Mesenchymal stem cell (in vitro differentiated cells and primary cell): ENCODE measurements around the gene CADPS.

ENCODE experiments used
- DNase-seq: peaks from one replicate; pipeline ENCODE4 v3.0.0-alpha.2; 2013
- H2AFZ ChIP-seq: one replicate; pipeline ENCODE4 v1.6.1; 2013; ENCODE audit warnings: low read depth, mild to moderate bottlenecking, control low read depth, inconsistent platforms, low read length, moderate library complexity
- H2AK5ac ChIP-seq: 2 replicates; pipeline ENCODE4 v1.6.1; 2013; ENCODE audit warnings: low read length, moderate library complexity, mild to moderate bottlenecking, inconsistent platforms; ENCODE audit not compliant: severe bottlenecking
- H2BK120ac ChIP-seq: one replicate; pipeline ENCODE4 v1.6.1; 2013; ENCODE audit warnings: low read depth, mild to moderate bottlenecking, inconsistent platforms, low read length, moderate library complexity
- H2BK12ac ChIP-seq, 2 experiments: one replicate each; pipeline ENCODE4 v1.6.1; 2013; ENCODE audit warnings: inconsistent platforms in 2 of 2, low read length in 2 of 2, mild to moderate bottlenecking in 2 of 2, moderate library complexity in 2 of 2, control low read depth in 1 of 2
- H2BK15ac ChIP-seq: one replicate; pipeline ENCODE4 v1.6.1; 2013; ENCODE audit warnings: mild to moderate bottlenecking, low read depth, inconsistent platforms; ENCODE audit not compliant: poor library complexity, severe bottlenecking
- H2BK5ac ChIP-seq: 2 replicates; pipeline ENCODE4 v1.6.1; 2013; ENCODE audit warnings: low read depth, mild to moderate bottlenecking, low read length, control low read depth, inconsistent platforms; ENCODE audit not compliant: poor library complexity, severe bottlenecking
- H3K14ac ChIP-seq, 2 experiments: one replicate each; pipeline ENCODE4 v1.6.1; 2013; ENCODE audit warnings: inconsistent platforms in 2 of 2, low read length in 2 of 2, control low read depth in 1 of 2, mild to moderate bottlenecking in 1 of 2, moderate library complexity in 1 of 2
- H3K18ac ChIP-seq, 2 experiments: one replicate each; pipeline ENCODE4 v1.6.1; 2013; ENCODE audit warnings: inconsistent platforms in 2 of 2, low read length in 2 of 2, control low read depth in 1 of 2, low read depth in 1 of 2, mild to moderate bottlenecking in 1 of 2
- H3K23ac ChIP-seq, 2 experiments: one replicate each; pipeline ENCODE4 v1.6.1; 2013; ENCODE audit warnings: inconsistent platforms in 2 of 2, low read length in 2 of 2, mild to moderate bottlenecking in 2 of 2, moderate library complexity in 2 of 2, control low read depth in 1 of 2
- H3K27ac ChIP-seq: 2 replicates; pipeline ENCODE4 v1.5.1; 2013; ENCODE audit warnings: mild to moderate bottlenecking, moderate library complexity, low read length, control low read depth, inconsistent platforms; ENCODE audit not compliant: poor library complexity, severe bottlenecking
- H3K27me3 ChIP-seq, 2 experiments: 2 replicates each; pipeline versions ENCODE4 v1.6.1 to v1.7.0; 2013; ENCODE audit warnings: low read length in 2 of 2, mild to moderate bottlenecking in 2 of 2, moderate library complexity in 2 of 2, control low read depth in 1 of 2, inconsistent platforms in 1 of 2; ENCODE audit not compliant: control insufficient read depth in 1 of 2, insufficient read depth in 1 of 2
- H3K36me3 ChIP-seq, 2 experiments: 2 replicates each; pipeline versions ENCODE4 v1.6.1 to v1.7.0; 2013; ENCODE audit warnings: low read length in 2 of 2, control low read depth in 1 of 2, inconsistent platforms in 1 of 2, low read depth in 1 of 2, mild to moderate bottlenecking in 1 of 2; ENCODE audit not compliant: insufficient read depth in 2 of 2, control insufficient read depth in 1 of 2
- H3K4ac ChIP-seq, 2 experiments: one replicate each; pipeline ENCODE4 v1.6.1; 2013; ENCODE audit warnings: inconsistent platforms in 2 of 2, low read length in 2 of 2, mild to moderate bottlenecking in 2 of 2, moderate library complexity in 2 of 2, control low read depth in 1 of 2, low read depth in 1 of 2
- H3K4me1 ChIP-seq: 2 replicates; pipeline ENCODE4 v1.6.1; 2013; ENCODE audit warnings: low read depth, low read length, control low read depth; ENCODE audit not compliant: control insufficient read depth, insufficient read depth
- H3K4me2 ChIP-seq: 2 replicates; pipeline ENCODE4 v1.6.1; 2013; ENCODE audit warnings: low read length, mild to moderate bottlenecking, inconsistent platforms; ENCODE audit not compliant: poor library complexity, severe bottlenecking
- H3K4me3 ChIP-seq, 2 experiments: 2 replicates each; pipeline versions ENCODE4 v1.5.1 to v1.7.0; 2013; ENCODE audit warnings: low read length in 2 of 2, mild to moderate bottlenecking in 2 of 2, control low read depth in 1 of 2, low read depth in 1 of 2; ENCODE audit not compliant: insufficient read depth in 1 of 2
- H3K79me1 ChIP-seq: replicated peaks from 2 replicates; pipeline ENCODE4 v1.6.1; 2013; ENCODE audit warnings: mild to moderate bottlenecking, control low read depth, low read length, inconsistent platforms; ENCODE audit not compliant: poor library complexity, severe bottlenecking
- H3K9ac ChIP-seq: 2 replicates; pipeline ENCODE4 v1.7.0; 2013; ENCODE audit warnings: mild to moderate bottlenecking, low read length, moderate library complexity
- H3K9me3 ChIP-seq: 2 replicates; pipeline ENCODE4 v1.7.0; 2013; ENCODE audit warnings: mild to moderate bottlenecking, low read length; ENCODE audit not compliant: control insufficient read depth
- H4K8ac ChIP-seq: one replicate; pipeline ENCODE4 v1.6.1; 2013; ENCODE audit warnings: inconsistent platforms, mild to moderate bottlenecking, low read length, moderate library complexity
- H4K91ac ChIP-seq: one replicate; pipeline ENCODE4 v1.6.1; 2013; ENCODE audit warnings: mild to moderate bottlenecking, low read length, inconsistent platforms
- WGBS: methylation state at CpG from one replicate; pipeline ENCODE4 v1.1.7; 2013; ENCODE audit warnings: mixed read lengths; 5-methylcytosine and 5-hydroxymethylcytosine counted together

CADPS gene

GRCh38 chr3:62546266-62546665 lies 328.9 kb downstream of the CADPS start:
- Histone ChIP-seq H3K27me3 (peaks cover 15 to 31% of the 10 kb centered on the region in 2 experiments), H3K4ac (no peak overlapping the region), H3K23ac (no peak overlapping the region), H3K79me1 (no peaks in the 10 kb centered on the region), H2AK5ac (no peak overlapping the region), H3K27ac (no peak overlapping the region), H3K4me2 (no peak overlapping the region), H3K4me3 (no peak overlapping the region), H4K91ac (no peak overlapping the region), H3K14ac (no peak overlapping the region), H3K18ac (no peak overlapping the region), H4K8ac (no peak overlapping the region), H3K36me3 (no peaks in the 10 kb centered on the region), H2AFZ (no peak overlapping the region), H3K9ac (no peak overlapping the region), H3K4me1 (no peaks in the 10 kb centered on the region), H2BK15ac (no peak overlapping the region), H2BK12ac (no peak overlapping the region), H2BK5ac (no peak overlapping the region), H3K9me3 (no peaks in the 10 kb centered on the region), H2BK120ac (no peak overlapping the region)
- WGBS, result 81% methylated on average over 6 of the region's 7 CpGs
- no peak for DNase-seq

GRCh38 chr3:62542185-62542584 lies 333.0 kb downstream of the CADPS start:
- Histone ChIP-seq H3K4me2 (no peak overlapping the region), H2BK120ac (no peak overlapping the region), H4K91ac (no peak overlapping the region), H3K9me3 (no peaks in the 10 kb centered on the region), H3K4me3 (no peak overlapping the region), H3K27me3 (peaks cover 17 to 20% of the 10 kb centered on the region in 2 experiments), H3K36me3 (no peaks in the 10 kb centered on the region), H3K79me1 (no peaks in the 10 kb centered on the region), H3K4me1 (no peaks in the 10 kb centered on the region), H3K4ac (no peak overlapping the region), H3K14ac (no peak overlapping the region), H4K8ac (no peak overlapping the region), H2BK15ac (no peak overlapping the region), H2AK5ac (no peak overlapping the region), H3K18ac (no peak overlapping the region), H2BK12ac (no peak overlapping the region), H3K9ac (no peak overlapping the region), H2AFZ (no peak overlapping the region), H3K27ac (no peak overlapping the region), H2BK5ac (no peak overlapping the region), H3K23ac (no peak overlapping the region)
- DNase-seq, result no peak
- WGBS, result 77% methylated on average over 2 of the region's 2 CpGs

GRCh38 chr3:62539762-62540161 lies 335.5 kb downstream of the CADPS start:
- Histone ChIP-seq H3K9ac (no peak overlapping the region), H3K4me2 (no peak overlapping the region)
- 75% methylated on average over 1 of the region's 1 CpG for WGBS

GRCh38 chr3:62538691-62539356 lies 336.4 kb downstream of the CADPS start:
- H3K4me2 ChIP-seq, result no peak overlapping the region
- H2AFZ ChIP-seq, result no peak overlapping the region
- H3K14ac ChIP-seq, result no peak overlapping the region
- H4K91ac ChIP-seq, result no peak overlapping the region
- 9% methylated on average over 3 of the region's 4 CpGs for WGBS
- no peak overlapping the region for H3K18ac ChIP-seq
- H2AK5ac ChIP-seq, result no peak overlapping the region
- no peak overlapping the region for H3K4me3 ChIP-seq
- no peak overlapping the region for H2BK120ac ChIP-seq
- no peak overlapping the region for H2BK15ac ChIP-seq
- H2BK5ac ChIP-seq, result no peak overlapping the region
- no peaks in the 10 kb centered on the region for H3K9me3 ChIP-seq
- DNase-seq, result no peak
- no peak overlapping the region for H3K4ac ChIP-seq
- H3K27me3 ChIP-seq, result peaks cover 13 to 20% of the 10 kb centered on the region in 2 experiments
- no peak overlapping the region for H3K9ac ChIP-seq
- no peak overlapping the region for H2BK12ac ChIP-seq
- H4K8ac ChIP-seq, result no peak overlapping the region
- H3K23ac ChIP-seq, result no peak overlapping the region
- H3K4me1 ChIP-seq, result no peaks in the 10 kb centered on the region
- no peaks in the 10 kb centered on the region for H3K79me1 ChIP-seq
- no peaks in the 10 kb centered on the region for H3K36me3 ChIP-seq
- H3K27ac ChIP-seq, result no peak overlapping the region

More at GRCh38 chr3:62539762-62540161, 335.5 kb downstream of the CADPS start:
- no peak overlapping the region for H3K27ac ChIP-seq
- no peak overlapping the region for H3K23ac ChIP-seq
- no peak overlapping the region for H2BK12ac ChIP-seq
- H2BK5ac ChIP-seq, result no peak overlapping the region
- no peak overlapping the region for H3K4ac ChIP-seq
- H4K91ac ChIP-seq, result no peak overlapping the region
- H3K4me3 ChIP-seq, result no peak overlapping the region
- no peaks in the 10 kb centered on the region for H3K4me1 ChIP-seq
- H2AK5ac ChIP-seq, result no peak overlapping the region
- no peak overlapping the region for H2AFZ ChIP-seq
- no peaks in the 10 kb centered on the region for H3K79me1 ChIP-seq
- no peak overlapping the region for H3K14ac ChIP-seq
- no peak overlapping the region for H2BK120ac ChIP-seq
- DNase-seq, result no peak
- no peak overlapping the region for H2BK15ac ChIP-seq
- H3K9me3 ChIP-seq, result no peaks in the 10 kb centered on the region
- peaks cover 13 to 20% of the 10 kb centered on the region in 2 experiments for H3K27me3 ChIP-seq
- H3K36me3 ChIP-seq, result no peaks in the 10 kb centered on the region
- no peak overlapping the region for H3K18ac ChIP-seq
- no peak overlapping the region for H4K8ac ChIP-seq
